KMS-11 (cell line): ENCODE results near the gene FOXP1.

Experiments used
- H2AFZ ChIP-seq: fragments of 200-600 bp; sonication (generic); 2 replicates; pipeline ENCODE4 v1.6.1; 2016; ENCODE audit warnings: antibody characterized with exemption, mixed run types, low read depth
- H3K27ac ChIP-seq: fragments of 200-600 bp; sonication (generic); 2 replicates; pipeline ENCODE4 v1.6.1; 2016; ENCODE audit warnings: mild to moderate bottlenecking, mixed run types
- H3K27me3 ChIP-seq: fragments of 200-600 bp; sonication (generic); 2 replicates; pipeline ENCODE4 v1.6.1; 2017; ENCODE audit warnings: mild to moderate bottlenecking, low read depth, mixed run types, moderate library complexity; ENCODE audit not compliant: insufficient read depth
- H3K36me3 ChIP-seq: fragments of 200-600 bp; sonication (generic); 2 replicates; pipeline ENCODE4 v1.6.1; 2017; ENCODE audit warnings: mild to moderate bottlenecking, mixed run types; ENCODE audit not compliant: insufficient read depth
- H3K4me1 ChIP-seq: fragments of 200-600 bp; sonication (generic); 2 replicates; pipeline ENCODE4 v1.6.1; 2016; ENCODE audit warnings: mild to moderate bottlenecking, low read depth, mixed run types; ENCODE audit not compliant: poor library complexity, severe bottlenecking
- H3K4me2 ChIP-seq: fragments of 200-600 bp; sonication (generic); 2 replicates; pipeline ENCODE4 v1.7.0; 2016; ENCODE audit warnings: mild to moderate bottlenecking, mixed run types
- H3K4me3 ChIP-seq: fragments of 200-600 bp; sonication (generic); IDR thresholded peaks from 2 replicates; pipeline ENCODE4 v1.6.1; 2017; ENCODE audit warnings: low read depth, low read length, mixed read lengths; ENCODE audit not compliant: insufficient read depth
- H3K79me2 ChIP-seq: fragments of 200-600 bp; sonication (generic); 2 replicates; pipeline ENCODE4 v1.6.1; 2016; ENCODE audit warnings: low read depth, mixed run types; ENCODE audit not compliant: insufficient read depth
- H3K9ac ChIP-seq: fragments of 200-600 bp; sonication (generic); 2 replicates; pipeline ENCODE4 v1.6.1; 2016; ENCODE audit warnings: mild to moderate bottlenecking, mixed run types
- H4K20me1 ChIP-seq: fragments of 200-600 bp; sonication (generic); 2 replicates; pipeline ENCODE4 v1.6.1; 2016; ENCODE audit warnings: mild to moderate bottlenecking, mixed run types; ENCODE audit not compliant: insufficient read depth
- CTCF ChIP-seq: fragments of 200-600 bp; sonication (generic); conservative IDR thresholded peaks from 2 replicates; pipeline ENCODE4 v1.6.1; 2017; ENCODE audit warnings: low read depth, mild to moderate bottlenecking, antibody characterized with exemption, low read length, moderate library complexity, mixed read lengths

The FOXP1 gene

GRCh38 chr3:71348001-71348632, 235.4 kb downstream of the FOXP1 start:
- Histone ChIP-seq H3K9ac (no peak overlapping the region), H3K79me2 (no peaks in the 10 kb centered on the region), H3K4me1 (peaks cover 7% of the 10 kb centered on the region), H3K36me3 (no peaks in the 10 kb centered on the region), H2AFZ (no peak overlapping the region), H3K27me3 (no peaks in the 10 kb centered on the region), H3K4me3 (no peak overlapping the region), H4K20me1 (no peaks in the 10 kb centered on the region), H3K4me2 (no peak overlapping the region), H3K27ac (no peak overlapping the region)
- no peak for TF ChIP-seq CTCF

GRCh38 chr3:71346061-71346460, 237.5 kb downstream of the FOXP1 start:
- no peak overlapping the region for H3K4me2 ChIP-seq
- no peak overlapping the region for H2AFZ ChIP-seq
- no peaks in the 10 kb centered on the region for H3K27me3 ChIP-seq
- no peaks in the 10 kb centered on the region for H3K36me3 ChIP-seq
- H3K4me3 ChIP-seq: no peak overlapping the region
- no peak overlapping the region for H3K9ac ChIP-seq
- no peak for TF ChIP-seq CTCF
- H3K27ac ChIP-seq: no peak overlapping the region
- H4K20me1 ChIP-seq: no peaks in the 10 kb centered on the region
- peaks cover 7% of the 10 kb centered on the region for H3K4me1 ChIP-seq
- H3K79me2 ChIP-seq: no peaks in the 10 kb centered on the region

GRCh38 chr3:71345429-71346040, 238.0 kb downstream of the FOXP1 start:
- Histone ChIP-seq H3K27me3 (no peaks in the 10 kb centered on the region), H4K20me1 (no peaks in the 10 kb centered on the region), H2AFZ (no peak overlapping the region), H3K4me3 (no peak overlapping the region), H3K36me3 (no peaks in the 10 kb centered on the region), H3K79me2 (no peaks in the 10 kb centered on the region), H3K4me2 (no peak overlapping the region), H3K9ac (no peak overlapping the region), H3K27ac (no peak overlapping the region), H3K4me1 (peaks cover 7% of the 10 kb centered on the region)
- TF ChIP-seq CTCF: no peak

GRCh38 chr3:71341721-71342120, 241.8 kb downstream of the FOXP1 start:
- H3K79me2 ChIP-seq: no peaks in the 10 kb centered on the region
- H3K36me3 ChIP-seq: no peaks in the 10 kb centered on the region
- no peak overlapping the region for H3K4me3 ChIP-seq
- no peak overlapping the region for H3K4me2 ChIP-seq
- H2AFZ ChIP-seq: no peak overlapping the region
- no peaks in the 10 kb centered on the region for H3K27me3 ChIP-seq
- no peak overlapping the region for H3K9ac ChIP-seq
- no peaks in the 10 kb centered on the region for H4K20me1 ChIP-seq
- no peak for TF ChIP-seq CTCF
- no peaks in the 10 kb centered on the region for H3K4me1 ChIP-seq
- H3K27ac ChIP-seq: no peak overlapping the region
